ENCODE results near the gene POLR2C.

DNA sequence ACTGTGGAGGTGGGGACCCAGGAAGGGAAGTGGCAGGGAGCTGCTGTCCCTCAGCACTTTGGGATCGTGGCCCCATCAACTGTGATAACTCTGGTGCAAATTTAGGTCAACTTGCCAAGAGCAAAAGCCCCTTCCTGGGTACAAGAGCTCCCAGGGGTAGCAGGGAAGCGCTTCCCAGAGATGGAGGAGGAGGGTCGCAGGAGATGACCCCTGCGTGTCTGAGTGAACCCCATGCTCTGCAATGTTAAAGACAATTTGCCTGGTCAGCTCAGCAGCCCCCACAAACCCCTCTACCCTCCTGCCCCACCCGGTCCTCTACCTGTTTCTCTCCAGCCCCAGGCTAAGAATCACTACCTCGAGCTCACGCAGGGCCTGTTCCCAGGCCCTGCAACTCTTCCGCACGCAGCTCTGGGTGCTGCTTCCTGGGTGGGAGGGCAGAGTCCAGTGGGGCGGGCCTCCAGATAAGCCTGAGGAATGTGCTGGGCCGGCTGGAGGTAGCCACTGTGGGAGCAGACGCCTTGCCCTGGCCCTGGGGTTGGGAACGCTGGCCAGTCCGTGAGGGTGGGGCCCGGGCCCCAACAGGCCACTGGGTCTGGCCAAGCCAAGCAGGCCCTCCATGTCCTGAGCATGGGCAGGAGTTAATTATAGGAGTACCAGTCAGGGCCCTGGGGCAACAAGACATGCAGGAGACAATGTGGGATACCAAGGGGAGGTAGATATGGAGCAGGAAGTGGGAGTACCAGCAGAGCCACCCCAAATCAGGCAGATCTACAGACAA is 17.7 kb downstream of the POLR2C start:
- TF ChIP-seq, protein P1, sequence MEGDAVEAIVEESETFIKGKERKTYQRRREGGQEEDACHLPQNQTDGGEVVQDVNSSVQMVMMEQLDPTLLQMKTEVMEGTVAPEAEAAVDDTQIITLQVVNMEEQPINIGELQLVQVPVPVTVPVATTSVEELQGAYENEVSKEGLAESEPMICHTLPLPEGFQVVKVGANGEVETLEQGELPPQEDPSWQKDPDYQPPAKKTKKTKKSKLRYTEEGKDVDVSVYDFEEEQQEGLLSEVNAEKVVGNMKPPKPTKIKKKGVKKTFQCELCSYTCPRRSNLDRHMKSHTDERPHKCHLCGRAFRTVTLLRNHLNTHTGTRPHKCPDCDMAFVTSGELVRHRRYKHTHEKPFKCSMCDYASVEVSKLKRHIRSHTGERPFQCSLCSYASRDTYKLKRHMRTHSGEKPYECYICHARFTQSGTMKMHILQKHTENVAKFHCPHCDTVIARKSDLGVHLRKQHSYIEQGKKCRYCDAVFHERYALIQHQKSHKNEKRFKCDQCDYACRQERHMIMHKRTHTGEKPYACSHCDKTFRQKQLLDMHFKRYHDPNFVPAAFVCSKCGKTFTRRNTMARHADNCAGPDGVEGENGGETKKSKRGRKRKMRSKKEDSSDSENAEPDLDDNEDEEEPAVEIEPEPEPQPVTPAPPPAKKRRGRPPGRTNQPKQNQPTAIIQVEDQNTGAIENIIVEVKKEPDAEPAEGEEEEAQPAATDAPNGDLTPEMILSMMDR (IDR thresholded peaks at IDR 0.05 in 2 of 3, conservative IDR thresholded peaks at IDR 0.05 in 1 of 3; ENCODE audit: control insufficient read depth in 2 of 3, extremely low read depth in 1 of 3, insufficient read depth in 1 of 3, low read depth in 3 of 3, low read length in 3 of 3), result no peak
- TF ChIP-seq POLR2A (IDR thresholded peaks at IDR 0.05; ENCODE audit: low read depth, low read length), result no peak
- TF ChIP-seq BCL11A (IDR thresholded peaks at IDR 0.05; ENCODE audit: low read depth, low read length), result no peak
- TF ChIP-seq ZZZ3 (IDR thresholded peaks at IDR 0.05; ENCODE audit: control insufficient read depth, insufficient read length, low read depth), result no peak
- TF ChIP-seq, protein P2, sequence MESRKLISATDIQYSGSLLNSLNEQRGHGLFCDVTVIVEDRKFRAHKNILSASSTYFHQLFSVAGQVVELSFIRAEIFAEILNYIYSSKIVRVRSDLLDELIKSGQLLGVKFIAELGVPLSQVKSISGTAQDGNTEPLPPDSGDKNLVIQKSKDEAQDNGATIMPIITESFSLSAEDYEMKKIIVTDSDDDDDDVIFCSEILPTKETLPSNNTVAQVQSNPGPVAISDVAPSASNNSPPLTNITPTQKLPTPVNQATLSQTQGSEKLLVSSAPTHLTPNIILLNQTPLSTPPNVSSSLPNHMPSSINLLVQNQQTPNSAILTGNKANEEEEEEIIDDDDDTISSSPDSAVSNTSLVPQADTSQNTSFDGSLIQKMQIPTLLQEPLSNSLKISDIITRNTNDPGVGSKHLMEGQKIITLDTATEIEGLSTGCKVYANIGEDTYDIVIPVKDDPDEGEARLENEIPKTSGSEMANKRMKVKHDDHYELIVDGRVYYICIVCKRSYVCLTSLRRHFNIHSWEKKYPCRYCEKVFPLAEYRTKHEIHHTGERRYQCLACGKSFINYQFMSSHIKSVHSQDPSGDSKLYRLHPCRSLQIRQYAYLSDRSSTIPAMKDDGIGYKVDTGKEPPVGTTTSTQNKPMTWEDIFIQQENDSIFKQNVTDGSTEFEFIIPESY (IDR thresholded peaks at IDR 0.05), result no peak
- no peak for TF ChIP-seq POLR2AphosphoS5 (IDR thresholded peaks at IDR 0.05; ENCODE audit: low read length)
- TF ChIP-seq CHD2 (IDR thresholded peaks at IDR 0.05; ENCODE audit: borderline replicate concordance, low read depth, low read length), result no peak
- TF ChIP-seq, protein P3, sequence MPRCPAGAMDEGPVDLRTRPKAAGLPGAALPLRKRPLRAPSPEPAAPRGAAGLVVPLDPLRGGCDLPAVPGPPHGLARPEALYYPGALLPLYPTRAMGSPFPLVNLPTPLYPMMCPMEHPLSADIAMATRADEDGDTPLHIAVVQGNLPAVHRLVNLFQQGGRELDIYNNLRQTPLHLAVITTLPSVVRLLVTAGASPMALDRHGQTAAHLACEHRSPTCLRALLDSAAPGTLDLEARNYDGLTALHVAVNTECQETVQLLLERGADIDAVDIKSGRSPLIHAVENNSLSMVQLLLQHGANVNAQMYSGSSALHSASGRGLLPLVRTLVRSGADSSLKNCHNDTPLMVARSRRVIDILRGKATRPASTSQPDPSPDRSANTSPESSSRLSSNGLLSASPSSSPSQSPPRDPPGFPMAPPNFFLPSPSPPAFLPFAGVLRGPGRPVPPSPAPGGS (IDR thresholded peaks at IDR 0.05; ENCODE audit: borderline replicate concordance, insufficient read depth, low read depth, low read length, poor library complexity, severe bottlenecking), result no peak
- TF ChIP-seq SP1 (IDR thresholded peaks at IDR 0.05; ENCODE audit: low read depth, low read length), result no peak
- no peak for TF ChIP-seq MTA2 (IDR thresholded peaks at IDR 0.05; ENCODE audit: low read depth)
- TF ChIP-seq SMAD1 (IDR thresholded peaks at IDR 0.05; ENCODE audit: low read depth, partially characterized antibody), result no peak
- no peak for TF ChIP-seq FOS (IDR thresholded peaks at IDR 0.05; ENCODE audit: borderline replicate concordance, extremely low read depth, insufficient read length)
- TF ChIP-seq BHLHE40 (IDR thresholded peaks at IDR 0.05; ENCODE audit: borderline replicate concordance in 1 of 2, low read depth in 2 of 2, low read length in 1 of 2), result no peak
- TF ChIP-seq, protein P4, sequence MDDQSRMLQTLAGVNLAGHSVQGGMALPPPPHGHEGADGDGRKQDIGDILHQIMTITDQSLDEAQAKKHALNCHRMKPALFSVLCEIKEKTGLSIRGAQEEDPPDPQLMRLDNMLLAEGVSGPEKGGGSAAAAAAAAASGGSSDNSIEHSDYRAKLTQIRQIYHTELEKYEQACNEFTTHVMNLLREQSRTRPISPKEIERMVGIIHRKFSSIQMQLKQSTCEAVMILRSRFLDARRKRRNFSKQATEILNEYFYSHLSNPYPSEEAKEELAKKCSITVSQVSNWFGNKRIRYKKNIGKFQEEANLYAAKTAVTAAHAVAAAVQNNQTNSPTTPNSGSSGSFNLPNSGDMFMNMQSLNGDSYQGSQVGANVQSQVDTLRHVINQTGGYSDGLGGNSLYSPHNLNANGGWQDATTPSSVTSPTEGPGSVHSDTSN (IDR thresholded peaks at IDR 0.05; ENCODE audit: insufficient replicate concordance, low read depth, low read length), result no peak
